Esophagus muscularis mucosa (tissue), 4 donors: ENCODE data around the gene CTNNA3. TPM values are rescaled to one million over a fixed set of nuclear protein-coding genes. Genes with fewer than 3 reads are reported as not detected.

Experiments
- DNase-seq: peaks from one replicate; pipeline ENCODE4 v3.0.0-alpha.2; 2017; ENCODE audit errors: extremely low spot score
- H3K27ac ChIP-seq, 4 donors: fragments of 200-600 bp; sonication (generic); replicated peaks in 1 of 4; 1 replicate in 3 of 4; 2 replicates in 1 of 4; pipeline ENCODE4 v1.5.1; 2016 to 2019; ENCODE audit warnings: mild to moderate bottlenecking in 1 of 4
- H3K27me3 ChIP-seq, 4 donors: fragments of 200-600 bp; sonication (generic); one replicate each; pipeline versions ENCODE4 v1.5.1 to v1.6.0; 2016 to 2019
- H3K36me3 ChIP-seq, 4 donors: fragments of 200-600 bp; sonication (generic); one replicate each; pipeline ENCODE4 v1.5.1; 2016 to 2019
- H3K4me1 ChIP-seq, 4 donors: fragments of 200-600 bp; sonication (generic); one replicate each; pipeline ENCODE4 v1.5.1; 2016 to 2019
- H3K4me3 ChIP-seq, 4 donors: fragments of 200-600 bp; sonication (generic); 1 replicate in 2 of 4; 2 replicates in 2 of 4; pipeline ENCODE4 v1.5.1; 2016 to 2019; ENCODE audit warnings: mild to moderate bottlenecking in 4 of 4, moderate library complexity in 1 of 4
- H3K9me3 ChIP-seq, 4 donors: fragments of 200-600 bp; sonication (generic); 1 replicate in 3 of 4; 2 replicates in 1 of 4; pipeline ENCODE4 v1.5.1; 2016 to 2019
- CTCF ChIP-seq, 3 experiments: fragments of 200-600 bp in 2 of 3; fragments of 450-650 bp in 1 of 3; sonication (generic) in 2 of 3; IDR thresholded peaks; one replicate each; pipeline ENCODE4 v1.5.1; 2017 to 2019; ENCODE audit warnings: antibody characterized with exemption in 3 of 3, mild to moderate bottlenecking in 2 of 3, moderate library complexity in 1 of 3
- EP300 ChIP-seq: sonication (generic); formaldehyde crosslinking; IDR thresholded peaks from one replicate; pipeline ENCODE4 v1.6.1; 2017; ENCODE audit warnings: antibody characterized with exemption
- POLR2A ChIP-seq: fragments of 450-650 bp; IDR thresholded peaks from one replicate; pipeline ENCODE4 v1.6.1; 2017; ENCODE audit warnings: antibody characterized with exemption, moderate library complexity, mild to moderate bottlenecking, low read depth
- POLR2AphosphoS5 ChIP-seq, 2 donors: sonication (generic); formaldehyde crosslinking; IDR thresholded peaks; one replicate each; pipeline ENCODE4 v1.6.1; 2017; ENCODE audit warnings: antibody characterized with exemption in 2 of 2
- WGBS: methylation state at CpG from one replicate; pipeline ENCODE4 v1.1.5; 2018; 5-methylcytosine and 5-hydroxymethylcytosine counted together
- intact Hi-C: fragments of 100-400 bp; cut with DNase I; formaldehyde crosslinking; loops from one replicate; pipeline ENCODE4 v1.15.1; 2023
- total RNA-seq, 4 donors: library from RNA; depleted of rRNA; stranded (reverse); fragments of >200 nt; gene quantifications; one replicate each; pipeline versions ENCODE4 v1.1.0 to v1.2.1, GENCODE V29; 2016

Gene CTNNA3
- total RNA-seq, 4 donors from 2014 or later = 5.1 to 27.8 (median 17.6) TPM

GRCh38 chr10:66919248-66919647, 776.7 kb downstream of the CTNNA3 start:
- H3K4me1 ChIP-seq = no peaks in the 10 kb centered on the region
- H3K4me3 ChIP-seq = no peak overlapping the region
- H3K36me3 ChIP-seq = no peaks in the 10 kb centered on the region
- 90% methylated on average over 2 of the region's 2 CpGs for WGBS
- intact Hi-C loops = no loop called here
- H3K9me3 ChIP-seq = no peaks in the 10 kb centered on the region
- H3K27me3 ChIP-seq = no peaks in the 10 kb centered on the region
- H3K27ac ChIP-seq = no peak overlapping the region
- DNase-seq = no peak
- TF ChIP-seq EP300 (no peak), POLR2AphosphoS5 (IDR thresholded peaks at IDR 0.05) (no peak), POLR2A (no peak), CTCF (IDR thresholded peaks at IDR 0.05) (no peak)

- H3K27ac ChIP-seq = no peak overlapping the region
- TF ChIP-seq EP300 = no peak
- TF ChIP-seq POLR2AphosphoS5 (IDR thresholded peaks at IDR 0.05) = no peak
- TF ChIP-seq POLR2A = no peak
- TF ChIP-seq CTCF (IDR thresholded peaks at IDR 0.05) = no peak
- WGBS = 66% methylated on average over 3 of the region's 3 CpGs
- H3K9me3 ChIP-seq = no peaks in the 10 kb centered on the region
- no peaks in the 10 kb centered on the region for H3K4me1 ChIP-seq
- no peak for DNase-seq
- no peak overlapping the region for H3K4me3 ChIP-seq
- no peaks in the 10 kb centered on the region for H3K27me3 ChIP-seq
- H3K36me3 ChIP-seq = no peaks in the 10 kb centered on the region
- intact Hi-C loops = no loop called here
Measured at GRCh38 chr10:66917104-66917503, 778.9 kb downstream of the CTNNA3 start.

GRCh38 chr10:66916030-66916429, 780.0 kb downstream of the CTNNA3 start:
- no peak for DNase-seq
- Histone ChIP-seq H3K4me1 (no peaks in the 10 kb centered on the region), H3K27me3 (no peaks in the 10 kb centered on the region), H3K9me3 (no peaks in the 10 kb centered on the region), H3K36me3 (no peaks in the 10 kb centered on the region), H3K27ac (no peak overlapping the region), H3K4me3 (no peak overlapping the region)
- intact Hi-C loops = no loop called here
- no peak for TF ChIP-seq POLR2AphosphoS5 (IDR thresholded peaks at IDR 0.05)
- no peak for TF ChIP-seq EP300
- TF ChIP-seq POLR2A = no peak
- no peak for TF ChIP-seq CTCF (IDR thresholded peaks at IDR 0.05)
- 96% methylated on average over 2 of the region's 2 CpGs for WGBS

- DNase-seq = no peak
- no peaks in the 10 kb centered on the region for H3K9me3 ChIP-seq
- no peaks in the 10 kb centered on the region for H3K36me3 ChIP-seq
- intact Hi-C loops = no loop called here
- TF ChIP-seq POLR2A (no peak), EP300 (no peak), CTCF (IDR thresholded peaks at IDR 0.05) (no peak), POLR2AphosphoS5 (IDR thresholded peaks at IDR 0.05) (no peak)
- 94% methylated on average over 5 of the region's 5 CpGs for WGBS
- no peak overlapping the region for H3K27ac ChIP-seq
- no peak overlapping the region for H3K4me3 ChIP-seq
- no peaks in the 10 kb centered on the region for H3K27me3 ChIP-seq
- H3K4me1 ChIP-seq = no peaks in the 10 kb centered on the region
Measured at GRCh38 chr10:66910671-66911070, 785.3 kb downstream of the CTNNA3 start.

- intact Hi-C loops = no loop called here
- Histone ChIP-seq H3K36me3 (no peaks in the 10 kb centered on the region), H3K4me3 (no peak overlapping the region), H3K27ac (no peak overlapping the region), H3K27me3 (no peaks in the 10 kb centered on the region), H3K4me1 (no peaks in the 10 kb centered on the region), H3K9me3 (peaks cover 0 to 2% (median under 1%) of the 10 kb centered on the region in 4 donors)
- WGBS = 27% methylated on average over 2 of the region's 2 CpGs
- no peak for TF ChIP-seq CTCF (IDR thresholded peaks at IDR 0.05)
- TF ChIP-seq EP300 = no peak
- TF ChIP-seq POLR2AphosphoS5 (IDR thresholded peaks at IDR 0.05) = no peak
- no peak for TF ChIP-seq POLR2A
- no peak for DNase-seq
Measured at GRCh38 chr10:66892871-66893270, 803.1 kb downstream of the CTNNA3 start.
